A549 (cell line): ENCODE data around the gene LAPTM5. TPM values are rescaled to one million over a fixed set of nuclear protein-coding genes. Genes with fewer than 3 reads are reported as not detected.

ENCODE experiments used
- ATAC-seq, 2 experiments: fragments of 200-7000 bp in 1 of 2; fragments of >200 bp in 1 of 2; cut with Nextera tagmentation in 1 of 2; cut with Tn5 transposase in 1 of 2; 3 replicates each; pipeline versions ENCODE4 v1.8.0 to v1.9.1; 2018 to 2020; ENCODE audit warnings: mild to moderate bottlenecking in 1 of 2, moderate library complexity in 1 of 2
- CTCF ChIA-PET: fragments of 300-600 bp; sonication (Branson Sonifier 250); formaldehyde crosslinking; extraction: SDS; loops from one replicate; lab custom pipeline; 2021; ENCODE audit warnings: antibody characterized with exemption, inconsistent platforms; lab: Yijun Ruan, JAX
- POLR2A ChIA-PET: fragments of 350-600 bp; formaldehyde crosslinking; extraction: SDS; loops from one replicate; lab custom pipeline; 2021; ENCODE audit warnings: antibody characterized with exemption, inconsistent platforms; lab: Yijun Ruan, JAX
- DNase-seq, 2 experiments: peaks; one replicate each; pipeline versions ENCODE4 v3.0.0 to v3.0.0-alpha.2; 2011 to 2016; ENCODE audit warnings: low read depth in 1 of 2, low spot score in 1 of 2
- FAIRE-seq: peaks from 2 replicates; lab custom pipeline; 2011; peaks lifted over from hg19 to GRCh38; lab: Jason Lieb, UNC
- H3K27ac ChIP-seq, 2 experiments: fragments of >200 bp; sonication (Bioruptor Twin); formaldehyde crosslinking; 3 replicates each; pipeline ENCODE4 v1.5.1; 2016 to 2017
- H3K4me1 ChIP-seq: fragments of >200 bp; sonication (Bioruptor Twin); formaldehyde crosslinking; 3 replicates; pipeline ENCODE4 v1.6.1; 2016
- H3K4me2 ChIP-seq: fragments of >200 bp; sonication (Bioruptor Twin); formaldehyde crosslinking; 3 replicates; pipeline ENCODE4 v1.6.1; 2016
- H3K4me3 ChIP-seq: fragments of >200 bp; sonication (Bioruptor Twin); formaldehyde crosslinking; 3 replicates; pipeline ENCODE4 v1.5.1; 2016
- H3K9me3 ChIP-seq: fragments of >200 bp; sonication (Bioruptor Twin); formaldehyde crosslinking; 3 replicates; pipeline ENCODE4 v1.6.1; 2016
- BCL3 ChIP-seq: fragments of >200 bp; sonication (Bioruptor Twin); formaldehyde crosslinking; IDR thresholded peaks from 3 replicates; pipeline ENCODE4 v1.6.1; 2016
- CEBPB ChIP-seq, 2 experiments: fragments of >200 bp in 1 of 2; sonication (Bioruptor Twin) in 1 of 2; formaldehyde crosslinking in 1 of 2; IDR thresholded peaks; 2 replicates each; pipeline ENCODE4 v1.6.1; 2012 to 2016
- EHMT2 ChIP-seq: fragments of 200-600 bp; sonication (generic); IDR thresholded peaks from 2 replicates; pipeline ENCODE4 v1.6.1; 2016; ENCODE audit warnings: antibody characterized with exemption, low read depth, mild to moderate bottlenecking, moderate library complexity
- EP300 ChIP-seq, 2 experiments: fragments of >200 bp; sonication (Bioruptor Twin); formaldehyde crosslinking; IDR thresholded peaks; 2 replicates in 1 of 2; 3 replicates in 1 of 2; pipeline ENCODE4 v1.6.1; 2016 to 2017
- ESRRA ChIP-seq: fragments of 150-350 bp; IDR thresholded peaks from 2 replicates; pipeline ENCODE4 v1.6.1; 2014; ENCODE audit warnings: mild to moderate bottlenecking, low read length, borderline replicate concordance
- GATA3 ChIP-seq: IDR thresholded peaks from 2 replicates; pipeline ENCODE4 v1.6.1; 2012; ENCODE audit warnings: borderline replicate concordance
- HOXA7 ChIP-seq: fragments of 250-450 bp; sonication (Bioruptor Pico); IDR thresholded peaks from 2 replicates; pipeline ENCODE4 v1.5.0; 2020; ENCODE audit warnings: mild to moderate bottlenecking, moderate library complexity
- JUNB ChIP-seq: fragments of >200 bp; sonication (Bioruptor Twin); formaldehyde crosslinking; IDR thresholded peaks from 2 replicates; pipeline ENCODE4 v1.6.1; 2016
- KDM5A ChIP-seq: fragments of 200-600 bp; sonication (generic); IDR thresholded peaks from 2 replicates; pipeline ENCODE4 v1.6.1; 2016; ENCODE audit warnings: antibody characterized with exemption, mild to moderate bottlenecking
- MAFK ChIP-seq: fragments of 450-650 bp; IDR thresholded peaks from 2 replicates; pipeline ENCODE4 v1.6.1; 2014; ENCODE audit not compliant: partially characterized antibody
- MAX ChIP-seq: IDR thresholded peaks from 2 replicates; pipeline ENCODE4 v1.6.1; 2012
- MAZ ChIP-seq: fragments of 150-350 bp; IDR thresholded peaks from 2 replicates; pipeline ENCODE4 v1.6.1; 2014; ENCODE audit warnings: antibody characterized with exemption, low read depth, low read length, borderline replicate concordance
- NFE2L2 ChIP-seq: fragments of 150-350 bp; conservative IDR thresholded peaks from 2 replicates; pipeline ENCODE4 v1.6.1; 2014; ENCODE audit warnings: low read length
- PHF8 ChIP-seq: fragments of 200-600 bp; sonication (generic); IDR thresholded peaks from 2 replicates; pipeline ENCODE4 v1.6.1; 2016; ENCODE audit warnings: low read depth, mild to moderate bottlenecking, antibody characterized with exemption, moderate library complexity, borderline replicate concordance
- REST ChIP-seq: fragments of 200-600 bp; sonication (generic); IDR thresholded peaks from 2 replicates; pipeline ENCODE4 v1.6.1; 2016; ENCODE audit warnings: antibody characterized with exemption, mild to moderate bottlenecking, moderate library complexity
- SMC3 ChIP-seq: fragments of >200 bp; sonication (Bioruptor Twin); formaldehyde crosslinking; IDR thresholded peaks from 3 replicates; pipeline ENCODE4 v1.6.1; 2018; ENCODE audit warnings: inconsistent platforms
- USF2 ChIP-seq: fragments of 450-650 bp; IDR thresholded peaks from 2 replicates; pipeline ENCODE4 v1.6.1; 2014; ENCODE audit warnings: antibody characterized with exemption
- WGBS: methylation state at CpG from one replicate; pipeline ENCODE4 v1.1.6; 2017; ENCODE audit errors: missing lambda C conversion rate; 5-methylcytosine and 5-hydroxymethylcytosine counted together
- polyA plus RNA-seq, 4 experiments: library from polyadenylated mRNA; depleted of rRNA in 3 of 4; stranded (reverse); fragments of >200 nt; fragmentation: RNase III in 1 of 4; extraction: RNeasy Plus Mini Kit Qiagen cat#74134 plus additional on column Dnase treatment in 1 of 4; gene quantifications; 2 replicates in 3 of 4; 3 replicates in 1 of 4; pipeline ENCODE4 v1.2.3, GENCODE V29; 2011 to 2017
- TF ChIP-seq, protein P1 (sequence below): fragments of >200 bp; sonication (Bioruptor Twin); formaldehyde crosslinking; IDR thresholded peaks from 3 replicates; pipeline ENCODE4 v1.5.1; 2016
- TF ChIP-seq, protein P2 (sequence below): IDR thresholded peaks from 2 replicates; pipeline ENCODE4 v1.6.1; 2012

LAPTM5 gene
- polyA plus RNA-seq, 2 of the 4 experiments (the other 2 are of a cell fraction) = 0.06 to 0.22 TPM

DNA sequence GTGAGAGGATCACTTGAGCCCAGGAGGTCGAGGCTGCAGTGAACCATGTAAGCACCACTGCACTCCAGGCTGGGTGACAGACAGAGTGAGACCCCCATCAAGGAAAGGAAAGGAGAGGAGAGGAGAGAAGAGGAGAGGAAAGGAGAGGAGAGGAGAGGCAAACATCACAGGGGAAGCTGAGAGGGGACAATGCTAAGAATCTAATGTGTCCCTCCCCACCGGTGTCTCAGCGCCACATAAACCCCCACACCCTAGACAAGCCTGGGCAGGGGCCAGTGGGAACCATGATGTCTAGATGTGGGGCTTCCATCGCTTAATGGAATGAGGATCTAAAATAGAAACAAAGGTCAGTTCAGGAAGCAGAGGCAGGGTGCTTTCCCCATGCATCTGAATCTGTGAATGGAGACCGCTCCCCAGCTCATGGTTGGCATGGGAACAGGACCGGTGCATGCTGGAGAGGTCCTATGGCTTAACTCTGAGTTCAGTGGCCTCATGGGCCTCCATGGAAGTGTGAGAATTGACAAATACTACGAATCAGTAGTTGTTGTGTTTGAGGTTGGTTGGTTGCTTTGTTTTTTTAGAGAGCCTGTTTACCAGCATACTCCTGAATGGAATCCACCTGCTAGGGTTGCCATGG is 16.3 kb upstream of the LAPTM5 start (continued):
- TF ChIP-seq USF2 (no peak), NFE2L2 (no peak), ESRRA (no peak), PHF8 (no peak), SMC3 (no peak), MAZ (no peak), EP300 (IDR thresholded peaks at IDR 0.05) (no peak), HOXA7 (CRISPR knock-in tag) (no peak)
- TF ChIP-seq, protein P1, sequence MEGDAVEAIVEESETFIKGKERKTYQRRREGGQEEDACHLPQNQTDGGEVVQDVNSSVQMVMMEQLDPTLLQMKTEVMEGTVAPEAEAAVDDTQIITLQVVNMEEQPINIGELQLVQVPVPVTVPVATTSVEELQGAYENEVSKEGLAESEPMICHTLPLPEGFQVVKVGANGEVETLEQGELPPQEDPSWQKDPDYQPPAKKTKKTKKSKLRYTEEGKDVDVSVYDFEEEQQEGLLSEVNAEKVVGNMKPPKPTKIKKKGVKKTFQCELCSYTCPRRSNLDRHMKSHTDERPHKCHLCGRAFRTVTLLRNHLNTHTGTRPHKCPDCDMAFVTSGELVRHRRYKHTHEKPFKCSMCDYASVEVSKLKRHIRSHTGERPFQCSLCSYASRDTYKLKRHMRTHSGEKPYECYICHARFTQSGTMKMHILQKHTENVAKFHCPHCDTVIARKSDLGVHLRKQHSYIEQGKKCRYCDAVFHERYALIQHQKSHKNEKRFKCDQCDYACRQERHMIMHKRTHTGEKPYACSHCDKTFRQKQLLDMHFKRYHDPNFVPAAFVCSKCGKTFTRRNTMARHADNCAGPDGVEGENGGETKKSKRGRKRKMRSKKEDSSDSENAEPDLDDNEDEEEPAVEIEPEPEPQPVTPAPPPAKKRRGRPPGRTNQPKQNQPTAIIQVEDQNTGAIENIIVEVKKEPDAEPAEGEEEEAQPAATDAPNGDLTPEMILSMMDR = no peak
- TF ChIP-seq, all 56 proteins: peak for 0

DNA sequence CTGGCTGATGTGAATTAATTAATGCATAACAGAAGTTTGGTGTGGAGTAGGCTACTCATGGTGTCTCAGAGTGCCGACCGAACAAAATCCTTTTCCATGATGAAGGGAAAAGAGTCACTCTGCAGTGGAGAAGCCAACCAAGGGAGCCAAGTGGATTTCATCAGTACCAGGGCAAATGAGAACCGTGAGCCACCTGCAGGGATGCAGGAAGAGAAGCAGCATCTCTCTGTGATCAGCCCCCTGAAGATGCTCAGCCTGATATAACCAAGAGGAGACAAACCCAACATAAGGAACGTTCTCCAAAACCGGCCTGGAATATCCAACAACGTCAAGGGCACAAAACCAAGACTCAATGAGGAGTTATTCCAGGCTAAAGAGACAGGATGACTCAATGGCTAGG is 13.4 kb upstream of the LAPTM5 start:
- WGBS = 54% methylated on average over 6 of the region's 6 CpGs
- CTCF ChIA-PET = interaction anchor here (2.5 kb wide), 1 partner anchor 52 kb away, joined by 9 read pairs; no protein-coding TSS in a partner anchor
- no peaks in the 10 kb centered on the region for H3K9me3 ChIP-seq
- H3K4me1 ChIP-seq = no peaks in the 10 kb centered on the region
- POLR2A ChIA-PET = no interaction called here
- no peak overlapping the region for H3K27ac ChIP-seq
- ATAC-seq = no peak
- H3K4me3 ChIP-seq = no peak overlapping the region
- TF ChIP-seq MAX (no peak), MAZ (no peak), GATA3 (no peak), CEBPB (IDR thresholded peaks at IDR 0.05) (no peak), JUNB (no peak), EHMT2 (no peak), KDM5A (no peak)
- TF ChIP-seq, protein P2, sequence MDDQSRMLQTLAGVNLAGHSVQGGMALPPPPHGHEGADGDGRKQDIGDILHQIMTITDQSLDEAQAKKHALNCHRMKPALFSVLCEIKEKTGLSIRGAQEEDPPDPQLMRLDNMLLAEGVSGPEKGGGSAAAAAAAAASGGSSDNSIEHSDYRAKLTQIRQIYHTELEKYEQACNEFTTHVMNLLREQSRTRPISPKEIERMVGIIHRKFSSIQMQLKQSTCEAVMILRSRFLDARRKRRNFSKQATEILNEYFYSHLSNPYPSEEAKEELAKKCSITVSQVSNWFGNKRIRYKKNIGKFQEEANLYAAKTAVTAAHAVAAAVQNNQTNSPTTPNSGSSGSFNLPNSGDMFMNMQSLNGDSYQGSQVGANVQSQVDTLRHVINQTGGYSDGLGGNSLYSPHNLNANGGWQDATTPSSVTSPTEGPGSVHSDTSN = no peak
- H3K4me2 ChIP-seq = no peak overlapping the region
- DNase-seq = no peak
- no peak for FAIRE-seq

DNA sequence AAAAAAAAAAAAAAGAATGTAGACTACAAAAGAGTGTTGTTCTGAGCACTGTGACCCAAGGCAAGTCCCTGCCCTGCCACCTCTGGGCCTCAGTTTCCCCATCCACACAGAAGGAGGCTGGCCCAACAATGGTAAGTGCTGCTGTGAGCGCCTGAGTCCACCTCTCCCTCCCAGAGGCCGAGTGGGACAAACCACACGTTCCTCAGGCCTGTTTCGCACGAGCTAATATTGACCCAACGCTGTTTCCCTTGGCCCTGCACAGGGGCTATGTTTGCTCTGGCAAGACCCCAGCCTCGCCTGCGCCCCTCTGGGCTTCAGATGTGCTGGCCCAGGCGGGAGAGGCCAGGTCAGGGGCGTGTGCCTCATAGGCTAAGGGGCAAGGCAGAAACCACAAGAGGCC is 12.6 kb upstream of the LAPTM5 start:
- DNase-seq (no peak), FAIRE-seq (no peak), ATAC-seq (no peak)
- H3K9me3 ChIP-seq = no peaks in the 10 kb centered on the region
- no peak overlapping the region for H3K4me3 ChIP-seq
- ChIA-PET CTCF (interaction anchor here (0.6 to 2.3 kb wide), 5 partner anchors 8 to 649 kb away, joined by 4 to 10 read pairs (median 5); no protein-coding TSS in a partner anchor), POLR2A (no interaction called here)
- TF ChIP-seq BCL3 (no peak), PHF8 (no peak), CEBPB (IDR thresholded peaks at IDR 0.05) (no peak), MAFK (no peak), REST (no peak)
- 67% methylated on average over 7 of the region's 10 CpGs for WGBS
- H3K4me2 ChIP-seq = no peak overlapping the region
- no peak overlapping the region for H3K27ac ChIP-seq
- H3K4me1 ChIP-seq = no peaks in the 10 kb centered on the region
